Fibroblast of gingiva (primary cell): Measurements from ENCODE around the gene ROCK2.

ENCODE experiments used
- DNase-seq: peaks from one replicate; pipeline ENCODE4 v3.0.0-alpha.2; 2011; ENCODE audit warnings: low read depth

The ROCK2 gene

GRCh38 chr2:11152591-11152990 is 191.8 kb downstream of the ROCK2 start:
- no peak for DNase-seq

GRCh38 chr2:11147263-11147662 is 197.2 kb downstream of the ROCK2 start:
- no peak for DNase-seq

- no peak for DNase-seq
Observed at GRCh38 chr2:11146076-11146475, 198.4 kb downstream of the ROCK2 start.

GRCh38 chr2:11145350-11145749 is 199.1 kb downstream of the ROCK2 start:
- no peak for DNase-seq

GRCh38 chr2:11144738-11145079 is 199.7 kb downstream of the ROCK2 start:
- DNase-seq: no peak

- no peak for DNase-seq
Observed at GRCh38 chr2:11144077-11144737, 200.2 kb downstream of the ROCK2 start.

GRCh38 chr2:11142987-11143386 is 201.4 kb downstream of the ROCK2 start:
- no peak for DNase-seq

GRCh38 chr2:11142330-11142729 is 202.1 kb downstream of the ROCK2 start:
- no peak for DNase-seq

GRCh38 chr2:11141319-11141718 is 203.1 kb downstream of the ROCK2 start:
- DNase-seq: no peak

GRCh38 chr2:11140492-11140891 is 203.9 kb downstream of the ROCK2 start:
- DNase-seq: peak; percentile 47

GRCh38 chr2:11134349-11134748 is 210.1 kb downstream of the ROCK2 start:
- DNase-seq: no peak

GRCh38 chr2:11133936-11134320 is 210.5 kb downstream of the ROCK2 start:
- no peak for DNase-seq

- DNase-seq: no peak
Observed at GRCh38 chr2:11133238-11133935, 211.0 kb downstream of the ROCK2 start.

GRCh38 chr2:11132036-11132671 is 212.3 kb downstream of the ROCK2 start:
- DNase-seq: no peak

GRCh38 chr2:11131166-11131920 is 213.1 kb downstream of the ROCK2 start:
- no peak for DNase-seq
